ENCODE measurements around the gene QSOX2.

- no peak for TF ChIP-seq CTCF (IDR thresholded peaks at IDR 0.05)
- TF ChIP-seq POLR2A (IDR thresholded peaks at IDR 0.05), result no peak
Observed at GRCh38 chr9:136177224-136177623, 68.4 kb downstream of the QSOX2 start.

All from right lobe of liver (tissue), 4 donors.